Suprapubic skin (tissue), 3 donors: ENCODE results near the gene MBD3L2.

ENCODE experiments used
- POLR2AphosphoS5 ChIP-seq, 3 donors: sonication (generic); formaldehyde crosslinking; IDR thresholded peaks; one replicate each; pipeline ENCODE4 v1.6.1; 2017; ENCODE audit warnings: antibody characterized with exemption in 3 of 3
- TF ChIP-seq, protein P1 (sequence below), 2 donors: fragments of 200-600 bp in 1 of 2; fragments of 450-650 bp in 1 of 2; sonication (generic) in 1 of 2; IDR thresholded peaks; one replicate each; pipeline ENCODE4 v1.5.1; 2016 to 2019; ENCODE audit warnings: antibody characterized with exemption in 2 of 2, mild to moderate bottlenecking in 1 of 2, moderate library complexity in 1 of 2

DNA sequence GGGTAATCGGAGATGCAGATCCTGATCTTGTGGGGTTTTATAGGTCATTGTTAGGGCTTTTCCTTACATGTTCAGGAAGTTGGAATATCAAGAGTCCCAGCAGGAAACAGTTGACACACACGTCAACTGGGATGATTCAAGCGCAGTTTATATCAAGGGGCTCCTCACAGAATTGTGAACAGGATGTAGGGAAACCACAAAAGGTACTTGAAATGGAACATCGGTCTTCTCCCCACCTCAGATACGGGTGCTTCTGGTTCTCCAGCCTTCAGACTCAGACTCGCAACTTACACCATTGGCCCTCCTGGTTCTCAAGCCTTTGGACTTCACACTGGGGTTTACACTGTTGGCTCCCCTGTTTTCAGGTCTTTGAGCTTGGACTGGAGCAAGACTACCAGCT lies 39.9 kb downstream of the MBD3L2 start:
- no peak for TF ChIP-seq POLR2AphosphoS5 (IDR thresholded peaks at IDR 0.05)
- TF ChIP-seq, protein P1, sequence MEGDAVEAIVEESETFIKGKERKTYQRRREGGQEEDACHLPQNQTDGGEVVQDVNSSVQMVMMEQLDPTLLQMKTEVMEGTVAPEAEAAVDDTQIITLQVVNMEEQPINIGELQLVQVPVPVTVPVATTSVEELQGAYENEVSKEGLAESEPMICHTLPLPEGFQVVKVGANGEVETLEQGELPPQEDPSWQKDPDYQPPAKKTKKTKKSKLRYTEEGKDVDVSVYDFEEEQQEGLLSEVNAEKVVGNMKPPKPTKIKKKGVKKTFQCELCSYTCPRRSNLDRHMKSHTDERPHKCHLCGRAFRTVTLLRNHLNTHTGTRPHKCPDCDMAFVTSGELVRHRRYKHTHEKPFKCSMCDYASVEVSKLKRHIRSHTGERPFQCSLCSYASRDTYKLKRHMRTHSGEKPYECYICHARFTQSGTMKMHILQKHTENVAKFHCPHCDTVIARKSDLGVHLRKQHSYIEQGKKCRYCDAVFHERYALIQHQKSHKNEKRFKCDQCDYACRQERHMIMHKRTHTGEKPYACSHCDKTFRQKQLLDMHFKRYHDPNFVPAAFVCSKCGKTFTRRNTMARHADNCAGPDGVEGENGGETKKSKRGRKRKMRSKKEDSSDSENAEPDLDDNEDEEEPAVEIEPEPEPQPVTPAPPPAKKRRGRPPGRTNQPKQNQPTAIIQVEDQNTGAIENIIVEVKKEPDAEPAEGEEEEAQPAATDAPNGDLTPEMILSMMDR (IDR thresholded peaks at IDR 0.05) = no peak
